ENCODE results near the gene UBE2Q1. TPM values are rescaled to one million over a fixed set of nuclear protein-coding genes. Genes with fewer than 3 reads are reported as not detected.

UBE2Q1 gene
- total and polyA plus RNA-seq, 2 experiments from 2014 or later, result 15.5 to 33.0 TPM

DNA sequence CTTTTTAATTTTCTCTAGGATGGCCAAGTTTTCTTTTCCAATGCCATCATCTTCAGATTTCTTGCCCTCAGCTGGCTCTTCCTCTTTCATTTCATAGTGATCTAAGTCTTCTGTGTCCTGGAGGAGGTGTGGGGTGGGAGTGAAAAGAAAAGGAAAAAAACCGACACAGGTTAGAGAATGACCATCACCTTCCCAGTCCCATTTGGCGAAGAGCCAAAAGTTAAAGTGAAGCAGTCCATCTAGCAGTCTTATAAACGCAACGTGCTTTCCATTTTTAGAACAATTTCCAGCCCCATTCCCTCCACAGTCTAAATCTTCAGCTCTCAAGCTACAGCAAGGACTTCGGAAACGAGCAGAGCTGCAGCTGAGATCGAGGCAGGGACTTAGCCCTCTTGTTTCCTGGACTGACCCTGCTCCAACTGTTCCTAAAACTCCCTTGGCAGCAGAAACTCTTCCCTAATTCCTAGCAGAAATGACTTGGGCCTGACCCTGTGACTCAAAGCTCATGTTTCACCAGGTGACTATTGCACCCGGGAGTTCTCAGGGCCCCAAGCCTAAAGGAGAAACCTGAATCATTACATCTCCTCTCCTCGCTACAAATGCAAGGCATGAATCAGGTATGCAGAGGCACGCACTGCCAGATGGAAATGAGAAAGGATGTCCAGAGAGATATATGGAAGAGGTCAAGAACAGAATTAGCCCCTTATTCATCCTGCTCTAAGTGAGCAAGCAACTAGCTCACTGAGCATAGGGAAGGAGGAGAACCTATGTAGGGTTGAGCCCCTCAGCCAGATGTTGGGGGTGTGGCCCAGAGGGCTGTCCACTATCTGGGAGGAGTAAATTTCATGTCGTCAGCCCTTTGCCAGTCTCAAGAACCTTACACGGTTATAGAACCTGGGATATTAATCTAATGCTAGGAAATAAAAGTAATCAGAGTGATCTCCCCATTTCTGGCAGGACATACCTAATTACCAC, 5.1 kb downstream of the UBE2Q1 start:
- peaks cover 49% of the 10 kb centered on the region for H4K20me1 ChIP-seq (replicated peaks; ENCODE audit: insufficient read depth)
- TF ChIP-seq EZH2 (IDR thresholded peaks at IDR 0.05; ENCODE audit: low read depth, unreplicated experiment) (no peak), POLR2AphosphoS5 (IDR thresholded peaks at IDR 0.05; ENCODE audit: low read depth) (no peak), NANOG (IDR thresholded peaks at IDR 0.05; ENCODE audit: borderline replicate concordance) (no peak), CREB1 (CRISPR knock-in tag; IDR thresholded peaks at IDR 0.05; ENCODE audit: low read depth) (no peak), STAT1 (IDR thresholded peaks at IDR 0.05; ENCODE audit: unreplicated experiment) (no peak), ZNF114 (CRISPR knock-in tag; IDR thresholded peaks at IDR 0.05) (no peak), CTCF (conservative IDR thresholded peaks at IDR 0.05; ENCODE audit: low read depth in 2 of 2) (no peak), ZNF331 (CRISPR knock-in tag; IDR thresholded peaks at IDR 0.05; ENCODE audit: low read depth) (no peak), EZH2phosphoT487 (IDR thresholded peaks at IDR 0.05; ENCODE audit: unreplicated experiment) (no peak), JUNB (IDR thresholded peaks at IDR 0.05; ENCODE audit: unreplicated experiment) (no peak)
- TF ChIP-seq, protein P1, sequence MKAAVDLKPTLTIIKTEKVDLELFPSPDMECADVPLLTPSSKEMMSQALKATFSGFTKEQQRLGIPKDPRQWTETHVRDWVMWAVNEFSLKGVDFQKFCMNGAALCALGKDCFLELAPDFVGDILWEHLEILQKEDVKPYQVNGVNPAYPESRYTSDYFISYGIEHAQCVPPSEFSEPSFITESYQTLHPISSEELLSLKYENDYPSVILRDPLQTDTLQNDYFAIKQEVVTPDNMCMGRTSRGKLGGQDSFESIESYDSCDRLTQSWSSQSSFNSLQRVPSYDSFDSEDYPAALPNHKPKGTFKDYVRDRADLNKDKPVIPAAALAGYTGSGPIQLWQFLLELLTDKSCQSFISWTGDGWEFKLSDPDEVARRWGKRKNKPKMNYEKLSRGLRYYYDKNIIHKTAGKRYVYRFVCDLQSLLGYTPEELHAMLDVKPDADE (IDR thresholded peaks at IDR 0.05), result no peak
- TF ChIP-seq, protein P2, sequence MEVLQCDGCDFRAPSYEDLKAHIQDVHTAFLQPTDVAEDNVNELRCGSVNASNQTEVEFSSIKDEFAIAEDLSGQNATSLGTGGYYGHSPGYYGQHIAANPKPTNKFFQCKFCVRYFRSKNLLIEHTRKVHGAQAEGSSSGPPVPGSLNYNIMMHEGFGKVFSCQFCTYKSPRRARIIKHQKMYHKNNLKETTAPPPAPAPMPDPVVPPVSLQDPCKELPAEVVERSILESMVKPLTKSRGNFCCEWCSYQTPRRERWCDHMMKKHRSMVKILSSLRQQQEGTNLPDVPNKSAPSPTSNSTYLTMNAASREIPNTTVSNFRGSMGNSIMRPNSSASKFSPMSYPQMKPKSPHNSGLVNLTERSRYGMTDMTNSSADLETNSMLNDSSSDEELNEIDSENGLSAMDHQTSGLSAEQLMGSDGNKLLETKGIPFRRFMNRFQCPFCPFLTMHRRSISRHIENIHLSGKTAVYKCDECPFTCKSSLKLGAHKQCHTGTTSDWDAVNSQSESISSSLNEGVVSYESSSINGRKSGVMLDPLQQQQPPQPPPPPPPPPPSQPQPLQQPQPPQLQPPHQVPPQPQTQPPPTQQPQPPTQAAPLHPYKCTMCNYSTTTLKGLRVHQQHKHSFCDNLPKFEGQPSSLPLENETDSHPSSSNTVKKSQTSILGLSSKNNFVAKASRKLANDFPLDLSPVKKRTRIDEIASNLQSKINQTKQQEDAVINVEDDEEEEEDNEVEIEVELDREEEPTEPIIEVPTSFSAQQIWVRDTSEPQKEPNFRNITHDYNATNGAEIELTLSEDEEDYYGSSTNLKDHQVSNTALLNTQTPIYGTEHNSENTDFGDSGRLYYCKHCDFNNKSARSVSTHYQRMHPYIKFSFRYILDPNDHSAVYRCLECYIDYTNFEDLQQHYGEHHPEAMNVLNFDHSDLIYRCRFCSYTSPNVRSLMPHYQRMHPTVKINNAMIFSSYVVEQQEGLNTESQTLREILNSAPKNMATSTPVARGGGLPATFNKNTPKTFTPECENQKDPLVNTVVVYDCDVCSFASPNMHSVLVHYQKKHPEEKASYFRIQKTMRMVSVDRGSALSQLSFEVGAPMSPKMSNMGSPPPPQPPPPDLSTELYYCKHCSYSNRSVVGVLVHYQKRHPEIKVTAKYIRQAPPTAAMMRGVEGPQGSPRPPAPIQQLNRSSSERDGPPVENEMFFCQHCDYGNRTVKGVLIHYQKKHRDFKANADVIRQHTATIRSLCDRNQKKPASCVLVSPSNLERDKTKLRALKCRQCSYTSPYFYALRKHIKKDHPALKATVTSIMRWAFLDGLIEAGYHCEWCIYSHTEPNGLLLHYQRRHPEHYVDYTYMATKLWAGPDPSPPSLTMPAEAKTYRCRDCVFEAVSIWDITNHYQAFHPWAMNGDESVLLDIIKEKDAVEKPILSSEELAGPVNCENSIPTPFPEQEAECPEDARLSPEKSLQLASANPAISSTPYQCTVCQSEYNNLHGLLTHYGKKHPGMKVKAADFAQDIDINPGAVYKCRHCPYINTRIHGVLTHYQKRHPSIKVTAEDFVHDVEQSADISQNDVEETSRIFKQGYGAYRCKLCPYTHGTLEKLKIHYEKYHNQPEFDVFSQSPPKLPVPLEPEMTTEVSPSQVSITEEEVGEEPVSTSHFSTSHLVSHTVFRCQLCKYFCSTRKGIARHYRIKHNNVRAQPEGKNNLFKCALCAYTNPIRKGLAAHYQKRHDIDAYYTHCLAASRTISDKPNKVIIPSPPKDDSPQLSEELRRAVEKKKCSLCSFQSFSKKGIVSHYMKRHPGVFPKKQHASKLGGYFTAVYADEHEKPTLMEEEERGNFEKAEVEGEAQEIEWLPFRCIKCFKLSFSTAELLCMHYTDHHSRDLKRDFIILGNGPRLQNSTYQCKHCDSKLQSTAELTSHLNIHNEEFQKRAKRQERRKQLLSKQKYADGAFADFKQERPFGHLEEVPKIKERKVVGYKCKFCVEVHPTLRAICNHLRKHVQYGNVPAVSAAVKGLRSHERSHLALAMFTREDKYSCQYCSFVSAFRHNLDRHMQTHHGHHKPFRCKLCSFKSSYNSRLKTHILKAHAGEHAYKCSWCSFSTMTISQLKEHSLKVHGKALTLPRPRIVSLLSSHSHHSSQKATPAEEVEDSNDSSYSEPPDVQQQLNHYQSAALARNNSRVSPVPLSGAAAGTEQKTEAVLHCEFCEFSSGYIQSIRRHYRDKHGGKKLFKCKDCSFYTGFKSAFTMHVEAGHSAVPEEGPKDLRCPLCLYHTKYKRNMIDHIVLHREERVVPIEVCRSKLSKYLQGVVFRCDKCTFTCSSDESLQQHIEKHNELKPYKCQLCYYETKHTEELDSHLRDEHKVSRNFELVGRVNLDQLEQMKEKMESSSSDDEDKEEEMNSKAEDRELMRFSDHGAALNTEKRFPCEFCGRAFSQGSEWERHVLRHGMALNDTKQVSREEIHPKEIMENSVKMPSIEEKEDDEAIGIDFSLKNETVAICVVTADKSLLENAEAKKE (CRISPR knock-in tag; IDR thresholded peaks at IDR 0.05), result no peak
- TF ChIP-seq, protein P3, sequence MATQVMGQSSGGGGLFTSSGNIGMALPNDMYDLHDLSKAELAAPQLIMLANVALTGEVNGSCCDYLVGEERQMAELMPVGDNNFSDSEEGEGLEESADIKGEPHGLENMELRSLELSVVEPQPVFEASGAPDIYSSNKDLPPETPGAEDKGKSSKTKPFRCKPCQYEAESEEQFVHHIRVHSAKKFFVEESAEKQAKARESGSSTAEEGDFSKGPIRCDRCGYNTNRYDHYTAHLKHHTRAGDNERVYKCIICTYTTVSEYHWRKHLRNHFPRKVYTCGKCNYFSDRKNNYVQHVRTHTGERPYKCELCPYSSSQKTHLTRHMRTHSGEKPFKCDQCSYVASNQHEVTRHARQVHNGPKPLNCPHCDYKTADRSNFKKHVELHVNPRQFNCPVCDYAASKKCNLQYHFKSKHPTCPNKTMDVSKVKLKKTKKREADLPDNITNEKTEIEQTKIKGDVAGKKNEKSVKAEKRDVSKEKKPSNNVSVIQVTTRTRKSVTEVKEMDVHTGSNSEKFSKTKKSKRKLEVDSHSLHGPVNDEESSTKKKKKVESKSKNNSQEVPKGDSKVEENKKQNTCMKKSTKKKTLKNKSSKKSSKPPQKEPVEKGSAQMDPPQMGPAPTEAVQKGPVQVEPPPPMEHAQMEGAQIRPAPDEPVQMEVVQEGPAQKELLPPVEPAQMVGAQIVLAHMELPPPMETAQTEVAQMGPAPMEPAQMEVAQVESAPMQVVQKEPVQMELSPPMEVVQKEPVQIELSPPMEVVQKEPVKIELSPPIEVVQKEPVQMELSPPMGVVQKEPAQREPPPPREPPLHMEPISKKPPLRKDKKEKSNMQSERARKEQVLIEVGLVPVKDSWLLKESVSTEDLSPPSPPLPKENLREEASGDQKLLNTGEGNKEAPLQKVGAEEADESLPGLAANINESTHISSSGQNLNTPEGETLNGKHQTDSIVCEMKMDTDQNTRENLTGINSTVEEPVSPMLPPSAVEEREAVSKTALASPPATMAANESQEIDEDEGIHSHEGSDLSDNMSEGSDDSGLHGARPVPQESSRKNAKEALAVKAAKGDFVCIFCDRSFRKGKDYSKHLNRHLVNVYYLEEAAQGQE (IDR thresholded peaks at IDR 0.05; ENCODE audit: unreplicated experiment), result no peak
- Mint-ChIP-seq H3K27me3 (ENCODE audit: insufficient read depth, low read depth, poor library complexity) (peaks cover 3% of the 10 kb centered on the region), H3K36me3 (ENCODE audit: low read depth) (peaks cover 78% of the 10 kb centered on the region), H3K4me3 (no peak overlapping the region), H3K4me1 (peaks cover 22% of the 10 kb centered on the region; the same call in 2 of the 3 replicates), H3K27ac (no peak overlapping the region), H3K9me3 (no peaks in the 10 kb centered on the region)
- peaks cover 58% of the 10 kb centered on the region for H3K36me3 ChIP-seq (ENCODE audit: insufficient read depth)
- H3K9me2 ChIP-seq (ENCODE audit: insufficient read depth), result no peaks in the 10 kb centered on the region
- H3K4me3 ChIP-seq, result no peak overlapping the region
- H3K4me2 ChIP-seq, result no peak overlapping the region
- no peak overlapping the region for H3K27ac ChIP-seq (ENCODE audit: low read depth)
- ATAC-seq (no peak), DNase-seq (ENCODE audit: low spot score) (no peak)
- no peak overlapping the region for H2AFZ ChIP-seq
- H3K27me3 ChIP-seq (ENCODE audit: insufficient read depth), result no peaks in the 10 kb centered on the region
- H3K79me2 ChIP-seq (replicated peaks; ENCODE audit: insufficient read depth), result peaks cover 27% of the 10 kb centered on the region
- peaks cover 4% of the 10 kb centered on the region; the same call in 1 of the 2 replicates for H3F3A ChIP-seq (replicated peaks; ENCODE audit: low read depth)
- H3K4me1 ChIP-seq (ENCODE audit: insufficient read depth), result peaks cover 16% of the 10 kb centered on the region

All from GM23338 (cell line).